HG03103 (cell line): ENCODE results near the gene LGALS9.

Source experiments
- ATAC-seq: cut with Tn5 transposase; IDR thresholded peaks from one replicate; pipeline ENCODE4 v1.9.1; 2021; ENCODE audit warnings: low read depth; ENCODE audit not compliant: unreplicated experiment

Gene LGALS9

GRCh38 chr17:27630607-27631410, at the start of gene LGALS9:
Gene LGALS9, plus strand, starts transcription at chr17:27631188. Its CDS starts 78 bp downstream, at chr17:27631266.
- no peak for ATAC-seq

- ATAC-seq, result no peak
Observed at GRCh38 chr17:27582696-27583095, 48.3 kb upstream of the LGALS9 start.

- ATAC-seq, result no peak
Observed at GRCh38 chr17:27585153-27585681, 45.8 kb upstream of the LGALS9 start.

GRCh38 chr17:27585792-27586191, 45.2 kb upstream of the LGALS9 start:
- no peak for ATAC-seq

- no peak for ATAC-seq
Observed at GRCh38 chr17:27586203-27586721, 44.7 kb upstream of the LGALS9 start.

GRCh38 chr17:27588354-27588753, 42.6 kb upstream of the LGALS9 start:
- no peak for ATAC-seq

GRCh38 chr17:27590864-27591263, 40.1 kb upstream of the LGALS9 start:
- ATAC-seq, result no peak

GRCh38 chr17:27591986-27592385, 39.0 kb upstream of the LGALS9 start:
- no peak for ATAC-seq

- no peak for ATAC-seq
Observed at GRCh38 chr17:27593232-27593856, 37.6 kb upstream of the LGALS9 start.

GRCh38 chr17:27593857-27594255, 37.1 kb upstream of the LGALS9 start:
- ATAC-seq, result no peak

GRCh38 chr17:27595208-27595607, 35.8 kb upstream of the LGALS9 start:
- ATAC-seq, result no peak

- no peak for ATAC-seq
Observed at GRCh38 chr17:27596096-27596495, 34.9 kb upstream of the LGALS9 start.

GRCh38 chr17:27596566-27597187, 34.3 kb upstream of the LGALS9 start:
- ATAC-seq, result no peak

GRCh38 chr17:27597188-27597580, 33.8 kb upstream of the LGALS9 start:
- no peak for ATAC-seq

GRCh38 chr17:27597783-27598320, 33.1 kb upstream of the LGALS9 start:
- ATAC-seq, result no peak

GRCh38 chr17:27598337-27599050, 32.5 kb upstream of the LGALS9 start:
- no peak for ATAC-seq

GRCh38 chr17:27600471-27600870, 30.5 kb upstream of the LGALS9 start:
- no peak for ATAC-seq

GRCh38 chr17:27601069-27601974, 29.7 kb upstream of the LGALS9 start:
- ATAC-seq, result no peak

- no peak for ATAC-seq
Observed at GRCh38 chr17:27601975-27602302, 29.0 kb upstream of the LGALS9 start.
